DND-41 (cell line): ENCODE measurements around the gene PSD4.

Experiments used
- ATAC-seq: fragments of 200-7000 bp; cut with Tn5 transposase; 3 replicates; pipeline ENCODE4 v1.9.1; 2021; ENCODE audit warnings: low read depth; ENCODE audit not compliant: insufficient read depth
- DNase-seq: peaks from one replicate; pipeline ENCODE4 v3.0.0-alpha.2; 2020
- H2AFZ ChIP-seq: 2 replicates; pipeline ENCODE4 v1.6.0; 2012; ENCODE audit warnings: low read depth, low read length
- H3K27ac ChIP-seq: 2 replicates; pipeline ENCODE4 v1.5.1; 2012; ENCODE audit warnings: low read length, inconsistent platforms
- H3K27me3 ChIP-seq: fragments of 200-600 bp; sonication (generic); 2 replicates; pipeline ENCODE4 v1.6.0; 2012; ENCODE audit warnings: low read length, mild to moderate bottlenecking, inconsistent platforms; ENCODE audit not compliant: insufficient read depth, poor library complexity
- H3K36me3 ChIP-seq: 2 replicates; pipeline ENCODE4 v1.5.1; 2012; ENCODE audit warnings: low read length, inconsistent platforms; ENCODE audit not compliant: insufficient read depth
- H3K4me1 ChIP-seq: 2 replicates; pipeline ENCODE4 v1.5.1; 2012; ENCODE audit warnings: mild to moderate bottlenecking, low read length; ENCODE audit not compliant: insufficient read depth
- H3K4me2 ChIP-seq: 2 replicates; pipeline ENCODE4 v1.6.0; 2012; ENCODE audit warnings: mild to moderate bottlenecking, moderate library complexity, low read length, inconsistent platforms; ENCODE audit not compliant: insufficient read depth
- H3K4me3 ChIP-seq, 2 experiments: fragments of 200-600 bp in 1 of 2; shearing (Covaris generic) in 1 of 2; 2 replicates each; pipeline ENCODE4 v1.5.1; 2012 to 2016; ENCODE audit warnings: inconsistent platforms in 2 of 2, low read length in 2 of 2, mild to moderate bottlenecking in 2 of 2, low read depth in 1 of 2, moderate library complexity in 1 of 2
- H3K79me2 ChIP-seq: 2 replicates; pipeline ENCODE4 v1.6.0; 2012; ENCODE audit warnings: low read length, inconsistent platforms; ENCODE audit not compliant: insufficient read depth
- H3K9ac ChIP-seq: 2 replicates; pipeline ENCODE4 v1.6.0; 2012; ENCODE audit warnings: low read depth, mild to moderate bottlenecking, inconsistent platforms, low read length, moderate library complexity
- H3K9me3 ChIP-seq: 2 replicates; pipeline ENCODE4 v1.5.1; 2012; ENCODE audit warnings: low read length, moderate library complexity, mild to moderate bottlenecking, inconsistent platforms; ENCODE audit not compliant: insufficient read depth, severe bottlenecking
- H4K20me1 ChIP-seq: 2 replicates; pipeline ENCODE4 v1.6.0; 2012; ENCODE audit warnings: low read length; ENCODE audit not compliant: insufficient read depth
- EZH2 ChIP-seq: IDR thresholded peaks from 3 replicates; pipeline ENCODE4 v1.6.1; 2012; ENCODE audit warnings: borderline replicate concordance, low read depth, mild to moderate bottlenecking, moderate library complexity, low read length, inconsistent platforms; ENCODE audit not compliant: severe bottlenecking
- TF ChIP-seq, protein P1 (sequence below): IDR thresholded peaks from 2 replicates; pipeline ENCODE4 v1.5.1; 2012; ENCODE audit warnings: borderline replicate concordance, low read length, moderate library complexity, mild to moderate bottlenecking; ENCODE audit not compliant: poor library complexity, severe bottlenecking; ENCODE audit errors: extremely low read depth

The PSD4 gene

DNA sequence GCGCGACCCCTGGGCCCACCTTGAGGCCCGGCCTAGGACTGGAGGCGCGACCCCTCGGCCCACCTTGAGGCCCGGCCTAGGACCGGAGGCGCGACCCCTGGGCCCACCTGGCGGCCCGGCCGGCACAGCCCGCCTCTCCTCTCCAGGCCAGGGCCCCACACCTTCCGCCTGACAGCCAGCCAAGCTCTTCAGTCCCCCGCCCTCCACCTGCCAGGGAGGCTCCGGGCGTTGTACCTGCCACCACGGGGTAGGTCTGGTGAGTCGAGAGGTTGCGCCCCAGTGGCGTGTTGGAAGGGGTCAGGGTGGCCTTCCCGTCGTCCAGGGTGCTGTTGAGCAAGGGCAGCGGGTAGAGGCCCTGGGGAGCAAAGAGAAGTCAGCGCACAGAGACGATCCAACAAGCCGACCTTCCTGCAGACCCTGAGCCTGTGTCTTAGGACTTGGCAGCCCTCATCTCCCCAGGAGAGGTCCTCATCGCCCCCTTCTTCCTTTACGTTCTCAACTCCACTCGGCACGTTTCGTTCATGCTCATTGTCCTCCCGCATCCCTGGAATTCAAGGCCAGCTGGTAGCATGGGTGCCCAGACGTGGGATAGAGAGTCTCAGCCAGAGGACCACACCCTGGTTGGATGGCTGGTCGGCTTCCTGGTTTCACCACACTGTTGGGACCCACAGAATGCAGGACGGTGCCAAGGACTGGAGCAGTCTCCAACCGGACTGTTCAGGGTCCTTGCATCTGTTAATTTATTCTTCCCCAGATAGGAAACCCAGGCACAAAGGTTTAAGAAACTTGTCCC, 62.8 kb downstream of the PSD4 start:
- Histone ChIP-seq H3K4me3 (peak overlapping the region; percentile 9 to 83; a peak in 3 of 4 replicates), H3K79me2 (peaks cover 26% of the 10 kb centered on the region), H3K9ac (peak overlapping the region; percentile 71), H3K4me1 (peaks cover 24% of the 10 kb centered on the region), H3K9me3 (no peaks in the 10 kb centered on the region), H2AFZ (no peak overlapping the region), H4K20me1 (peaks cover 10% of the 10 kb centered on the region; the same call in 1 of the 2 replicates), H3K27me3 (no peaks in the 10 kb centered on the region), H3K27ac (no peak overlapping the region), H3K36me3 (peaks cover 23% of the 10 kb centered on the region), H3K4me2 (peak overlapping the region; percentile 75)
- DNase-seq: no peak
- ATAC-seq: no peak
- TF ChIP-seq EZH2: no peak
- TF ChIP-seq, protein P1, sequence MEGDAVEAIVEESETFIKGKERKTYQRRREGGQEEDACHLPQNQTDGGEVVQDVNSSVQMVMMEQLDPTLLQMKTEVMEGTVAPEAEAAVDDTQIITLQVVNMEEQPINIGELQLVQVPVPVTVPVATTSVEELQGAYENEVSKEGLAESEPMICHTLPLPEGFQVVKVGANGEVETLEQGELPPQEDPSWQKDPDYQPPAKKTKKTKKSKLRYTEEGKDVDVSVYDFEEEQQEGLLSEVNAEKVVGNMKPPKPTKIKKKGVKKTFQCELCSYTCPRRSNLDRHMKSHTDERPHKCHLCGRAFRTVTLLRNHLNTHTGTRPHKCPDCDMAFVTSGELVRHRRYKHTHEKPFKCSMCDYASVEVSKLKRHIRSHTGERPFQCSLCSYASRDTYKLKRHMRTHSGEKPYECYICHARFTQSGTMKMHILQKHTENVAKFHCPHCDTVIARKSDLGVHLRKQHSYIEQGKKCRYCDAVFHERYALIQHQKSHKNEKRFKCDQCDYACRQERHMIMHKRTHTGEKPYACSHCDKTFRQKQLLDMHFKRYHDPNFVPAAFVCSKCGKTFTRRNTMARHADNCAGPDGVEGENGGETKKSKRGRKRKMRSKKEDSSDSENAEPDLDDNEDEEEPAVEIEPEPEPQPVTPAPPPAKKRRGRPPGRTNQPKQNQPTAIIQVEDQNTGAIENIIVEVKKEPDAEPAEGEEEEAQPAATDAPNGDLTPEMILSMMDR: no peak

DNA sequence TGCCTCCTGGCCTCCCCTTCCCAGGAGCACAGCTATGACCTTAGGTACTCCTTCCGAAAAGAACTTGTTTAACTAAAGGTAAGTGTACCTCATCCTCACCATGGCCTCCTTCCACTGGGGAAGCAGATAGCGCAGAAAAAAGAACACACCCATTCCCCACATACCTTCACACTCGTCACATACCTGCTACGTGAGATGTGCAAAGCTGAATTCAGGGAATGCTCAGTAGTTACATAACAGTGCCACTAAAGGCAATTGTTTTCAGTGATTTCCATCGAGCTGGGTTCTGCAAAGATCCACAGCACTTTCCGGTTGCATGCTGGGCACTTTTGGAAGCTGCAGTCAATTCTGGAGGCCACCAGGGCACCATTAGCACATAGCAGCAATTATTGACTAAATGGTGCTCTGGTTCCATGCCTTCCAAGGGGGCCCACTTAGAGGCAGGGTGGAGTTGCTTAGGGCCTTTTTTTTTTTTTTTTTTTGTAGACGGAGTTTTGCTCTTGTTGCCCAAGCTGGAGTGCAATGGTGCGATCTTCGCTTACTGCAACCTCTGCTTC, 63.9 kb downstream of the PSD4 start:
- ATAC-seq (no peak), DNase-seq (no peak)
- Histone ChIP-seq H3K79me2 (peaks cover 26% of the 10 kb centered on the region), H3K4me2 (peak overlapping the region; percentile 75; the same call in 1 of the 2 replicates), H3K9me3 (no peaks in the 10 kb centered on the region), H4K20me1 (peaks cover 19% of the 10 kb centered on the region), H3K27ac (no peak overlapping the region), H3K27me3 (no peaks in the 10 kb centered on the region), H3K36me3 (peaks cover 23% of the 10 kb centered on the region), H3K4me3 (no peak overlapping the region), H3K4me1 (peaks cover 24% of the 10 kb centered on the region), H3K9ac (no peak overlapping the region), H2AFZ (no peak overlapping the region)
- no peak for TF ChIP-seq EZH2
- TF ChIP-seq, protein P1: no peak

DNA sequence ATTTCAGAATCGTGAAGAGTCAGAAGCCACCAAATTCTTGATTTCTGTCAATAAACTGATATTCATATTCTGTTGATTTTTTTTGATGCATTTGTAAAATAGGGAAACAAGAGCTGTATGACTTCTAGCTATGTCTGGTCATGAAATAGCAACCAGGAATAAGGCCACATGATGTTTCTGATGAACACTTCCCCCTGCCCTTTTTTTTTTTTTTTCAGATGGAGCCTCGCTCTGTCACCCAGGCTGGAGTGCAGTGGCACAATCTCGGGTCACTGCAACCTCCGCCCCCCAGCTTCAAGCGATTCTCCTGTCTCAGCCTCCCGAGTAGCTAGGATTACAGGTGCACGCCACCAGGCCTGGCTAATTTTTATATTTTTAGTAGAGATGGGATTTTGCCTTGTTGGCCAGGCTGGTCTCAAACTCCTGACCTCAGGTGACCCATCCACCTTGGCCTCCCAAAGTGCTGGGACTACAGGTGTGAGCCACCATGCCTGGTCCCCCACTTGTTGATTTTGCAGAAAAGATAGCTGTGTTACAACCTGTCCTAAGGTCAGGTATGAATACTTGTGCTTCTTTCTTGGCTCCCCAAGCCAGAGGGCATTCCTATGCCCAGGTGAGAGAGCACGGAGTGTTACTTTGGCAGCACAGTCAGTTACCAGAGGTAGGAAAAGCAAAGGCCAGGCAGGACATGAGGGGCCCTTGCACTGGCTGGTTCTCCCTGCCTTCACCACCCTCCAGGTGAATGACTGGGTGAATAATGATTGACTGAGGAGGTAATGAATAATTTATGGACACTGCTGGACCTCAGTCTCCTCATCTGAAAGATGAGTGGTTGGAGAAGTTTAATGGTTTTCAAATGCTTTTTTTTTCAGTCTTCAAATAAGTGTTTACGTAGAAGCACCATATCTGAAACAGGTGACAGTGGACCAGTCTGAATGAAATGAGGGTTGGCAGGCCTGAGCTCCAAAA, 65.4 kb downstream of the PSD4 start:
- H3K9me3 ChIP-seq: no peaks in the 10 kb centered on the region
- H3K9ac ChIP-seq: no peak overlapping the region
- no peak overlapping the region for H2AFZ ChIP-seq
- peaks cover 21% of the 10 kb centered on the region for H3K4me1 ChIP-seq
- peaks cover 19% of the 10 kb centered on the region for H4K20me1 ChIP-seq
- TF ChIP-seq, protein P1: no peak
- TF ChIP-seq EZH2: no peak
- no peak overlapping the region for H3K27ac ChIP-seq
- ATAC-seq: no peak
- no peak overlapping the region for H3K4me3 ChIP-seq
- H3K4me2 ChIP-seq: no peak overlapping the region
- DNase-seq: no peak
- peaks cover 26% of the 10 kb centered on the region for H3K79me2 ChIP-seq
- peaks cover 23% of the 10 kb centered on the region for H3K36me3 ChIP-seq
- no peaks in the 10 kb centered on the region for H3K27me3 ChIP-seq
